GM18526 (cell line): ENCODE results near the gene DCUN1D2.

Experiments used
- POLR2A ChIP-seq: IDR thresholded peaks from 3 replicates; pipeline ENCODE4 v1.6.1; 2011; ENCODE audit not compliant: insufficient read length; ENCODE audit errors: extremely low read depth

The DCUN1D2 gene

GRCh38 chr13:113417836-113418721 lies 72.4 kb downstream of the DCUN1D2 start:
- TF ChIP-seq POLR2A: no peak

DNA sequence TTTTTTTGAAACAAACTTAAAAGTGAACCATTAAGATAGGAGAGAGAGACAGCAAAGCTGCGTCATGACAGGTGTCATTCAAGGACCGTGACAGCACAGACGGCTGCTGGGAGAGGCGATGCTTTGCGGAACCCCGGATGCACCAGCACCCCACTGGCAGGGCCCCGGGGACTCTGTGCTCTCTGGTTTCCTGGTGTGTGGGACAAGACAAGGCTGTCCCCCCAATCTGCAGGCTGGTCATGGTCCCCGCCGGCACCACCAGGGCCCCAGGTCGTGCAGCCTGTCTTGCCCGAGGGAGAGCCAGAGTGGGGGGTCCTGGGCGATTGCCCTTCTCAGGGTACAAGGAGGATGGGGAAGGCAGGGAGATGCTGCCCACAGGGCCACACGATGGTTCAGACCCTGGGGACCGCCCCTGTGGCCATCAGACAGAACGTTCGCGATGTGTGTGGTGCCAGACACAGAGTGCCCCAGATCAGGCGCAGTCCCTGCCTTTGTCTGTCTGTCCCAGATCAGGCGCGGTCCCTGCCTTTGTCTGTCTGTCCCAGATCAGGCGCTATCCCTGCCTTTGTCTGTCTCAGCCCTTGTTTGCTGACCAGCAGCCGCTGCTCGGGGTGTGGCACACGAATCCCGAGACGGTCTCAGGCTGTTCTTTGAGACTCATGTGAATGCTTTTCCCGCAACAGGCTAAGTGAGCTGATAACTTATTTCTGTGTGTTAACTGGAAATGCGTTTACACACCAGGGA lies 73.3 kb downstream of the DCUN1D2 start:
- TF ChIP-seq POLR2A: no peak

DNA sequence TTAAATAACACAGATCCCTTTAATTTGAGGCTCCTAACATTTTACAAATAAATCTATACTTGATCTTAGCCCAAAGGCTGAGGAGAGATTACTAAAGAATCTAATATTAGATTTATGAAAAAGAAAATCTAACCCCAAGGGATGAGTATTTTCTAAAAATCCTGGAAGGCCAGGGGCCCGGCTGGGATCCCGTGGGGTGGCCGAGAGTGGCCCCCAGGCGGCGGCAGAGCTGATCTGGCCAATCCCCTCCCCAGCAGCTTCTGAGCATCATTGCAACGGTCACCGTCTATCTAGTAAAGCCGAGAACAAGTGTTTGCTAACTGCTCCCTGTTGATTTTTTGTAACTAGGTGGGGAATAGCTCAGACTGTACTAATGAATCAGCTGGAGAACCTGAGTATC lies 74.7 kb downstream of the DCUN1D2 start:
- no peak for TF ChIP-seq POLR2A

DNA sequence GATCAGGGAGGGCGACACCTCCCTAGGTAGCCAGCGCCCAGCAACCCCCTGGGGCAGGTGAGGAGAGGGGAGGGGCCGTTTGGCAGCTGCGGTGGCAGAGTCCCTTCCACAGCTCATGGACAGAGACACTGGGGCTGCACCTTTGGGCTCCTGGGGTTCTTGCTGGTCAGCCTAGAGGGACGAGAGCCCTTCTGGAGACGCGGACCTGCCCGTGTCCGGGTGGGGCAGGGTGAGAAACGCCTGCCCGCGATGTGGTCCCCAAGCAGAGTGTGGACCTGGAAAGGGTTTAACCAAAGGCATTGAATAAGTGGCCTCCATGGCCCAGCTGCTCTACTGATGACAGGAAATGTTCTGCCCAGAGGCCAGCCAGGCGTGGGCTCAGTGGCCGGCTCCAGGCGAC lies 75.5 kb downstream of the DCUN1D2 start:
- TF ChIP-seq POLR2A: no peak

DNA sequence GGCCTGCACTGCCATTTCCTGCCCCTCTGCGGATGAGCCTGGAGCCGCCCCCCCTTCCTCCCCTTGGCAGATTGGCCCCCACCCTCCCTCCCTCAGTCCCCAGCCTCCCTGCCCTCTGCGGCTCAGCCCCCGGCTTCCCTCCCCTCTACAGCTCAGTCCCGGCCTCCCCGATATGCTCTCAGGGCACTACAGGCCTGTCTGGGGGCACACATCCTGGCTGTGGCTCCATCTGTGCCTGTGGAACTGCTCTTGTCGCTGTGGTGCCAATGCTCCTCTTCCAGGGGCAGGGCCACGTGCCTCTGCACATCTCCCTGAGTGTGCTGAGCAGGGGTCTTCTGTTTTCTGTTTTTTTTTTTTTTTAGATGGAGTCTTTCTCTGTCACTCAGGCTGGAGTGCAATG lies 76.2 kb downstream of the DCUN1D2 start:
- no peak for TF ChIP-seq POLR2A

DNA sequence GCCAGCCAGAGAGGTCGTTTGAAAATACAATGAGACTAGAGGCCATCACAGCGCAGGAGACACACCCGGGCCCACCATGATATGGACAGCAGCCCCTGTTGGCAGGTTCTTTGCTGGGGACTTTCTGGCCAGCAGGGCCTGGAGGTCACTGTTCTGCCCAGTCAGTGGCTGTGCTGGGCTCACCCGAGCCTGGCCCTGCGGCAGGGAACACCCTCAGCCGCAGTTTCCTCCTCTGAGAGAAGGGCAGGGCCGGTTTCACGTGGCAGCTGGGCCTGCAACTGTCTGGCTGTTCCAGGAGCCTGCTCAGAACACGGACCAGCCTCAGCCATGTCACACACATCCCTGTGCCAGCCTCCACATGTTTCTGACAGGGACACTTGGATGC lies 76.6 kb downstream of the DCUN1D2 start:
- no peak for TF ChIP-seq POLR2A

DNA sequence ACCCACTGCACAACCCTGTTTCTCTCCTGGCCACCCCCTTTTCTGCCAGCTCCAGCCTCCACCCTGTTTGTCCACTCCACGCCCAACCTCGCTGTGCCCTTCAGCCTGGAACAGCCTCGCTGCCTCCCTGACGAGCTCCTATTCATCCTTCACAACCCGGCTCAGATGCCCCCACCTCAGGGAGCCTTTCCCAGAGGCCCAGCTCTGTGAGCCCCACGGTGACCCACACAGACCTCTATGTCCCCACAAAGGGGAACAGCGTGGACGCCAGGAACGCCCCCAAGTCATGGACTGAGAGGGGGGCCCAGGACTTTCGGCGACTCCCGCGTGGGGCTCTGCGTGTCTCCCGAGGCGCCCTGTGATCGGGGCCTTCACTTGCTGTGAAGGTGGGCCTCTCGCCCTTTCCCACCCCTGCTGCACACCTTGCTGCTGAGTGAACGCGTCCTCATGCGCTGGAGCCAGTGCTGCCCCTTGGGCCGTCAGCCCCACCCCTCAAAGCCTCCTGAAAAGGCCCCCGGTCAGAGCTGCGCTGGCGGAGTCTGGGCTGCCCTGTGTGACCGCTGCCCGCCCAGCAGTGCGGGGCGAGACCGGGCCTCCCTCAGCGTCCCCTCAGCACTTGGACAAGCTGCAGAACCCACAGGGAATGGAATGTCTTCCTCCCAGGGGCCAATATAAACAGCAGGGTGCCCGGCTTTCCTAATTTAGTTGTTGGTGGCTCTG lies 77.2 kb downstream of the DCUN1D2 start:
- TF ChIP-seq POLR2A: no peak

DNA sequence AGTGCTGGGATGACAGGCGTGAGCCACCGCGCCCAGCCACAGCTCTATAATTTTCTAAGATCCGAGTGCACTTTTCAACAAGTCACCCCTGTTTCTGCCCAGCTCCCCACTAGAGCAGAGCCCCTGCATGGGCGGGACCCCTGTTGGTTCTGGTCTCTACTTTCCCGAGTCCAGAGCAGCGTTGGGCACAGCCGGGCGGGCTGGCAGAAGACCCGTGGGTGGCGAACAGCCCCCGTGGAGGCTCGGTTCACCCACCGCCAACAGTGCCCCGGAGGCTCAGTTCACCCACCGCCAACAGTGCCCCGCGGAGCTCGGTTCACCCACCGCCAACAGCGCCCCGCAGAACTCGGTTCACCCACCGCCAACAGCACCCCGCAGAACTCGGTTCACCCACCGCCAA lies 78.1 kb downstream of the DCUN1D2 start:
- TF ChIP-seq POLR2A: no peak

DNA sequence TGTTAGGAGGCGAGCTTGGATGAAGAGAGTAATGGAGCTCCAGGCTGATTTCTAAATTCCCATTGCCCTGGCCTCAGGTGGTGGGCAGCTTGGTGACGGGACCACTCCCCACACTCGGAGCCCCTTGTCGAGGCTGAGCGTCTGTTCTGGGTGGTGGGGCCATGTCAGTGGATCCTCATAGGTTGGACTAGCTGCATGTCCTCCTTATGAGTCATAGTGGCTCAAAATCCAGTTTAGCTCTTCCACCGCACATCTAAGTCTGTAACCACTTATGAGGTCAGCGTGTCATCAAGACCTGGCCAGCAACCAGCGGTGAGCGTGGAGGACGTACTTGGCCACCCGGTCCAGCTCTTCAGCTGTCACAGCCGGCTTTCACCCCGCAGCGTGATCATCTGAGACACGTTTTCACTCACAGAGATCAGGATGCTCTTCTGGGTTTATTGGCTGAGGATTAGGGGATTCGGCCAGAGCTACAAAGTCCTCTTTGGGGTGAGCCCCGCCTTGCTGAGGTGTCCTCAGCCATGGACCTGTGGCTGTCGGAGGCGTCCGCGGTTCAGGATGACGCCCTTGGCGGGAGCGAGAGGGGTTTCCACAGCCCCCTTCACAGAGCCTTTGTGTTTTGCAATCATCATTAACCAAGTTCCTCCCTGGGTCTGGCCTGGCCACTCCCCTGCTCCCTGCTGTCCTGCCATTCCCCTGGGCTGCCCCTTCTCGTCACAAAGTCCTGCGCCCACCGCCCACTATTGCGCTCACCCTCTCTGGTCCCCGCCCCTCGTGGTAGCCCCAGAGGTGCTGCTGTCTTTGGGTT lies 79.1 kb downstream of the DCUN1D2 start:
- TF ChIP-seq POLR2A: no peak

DNA sequence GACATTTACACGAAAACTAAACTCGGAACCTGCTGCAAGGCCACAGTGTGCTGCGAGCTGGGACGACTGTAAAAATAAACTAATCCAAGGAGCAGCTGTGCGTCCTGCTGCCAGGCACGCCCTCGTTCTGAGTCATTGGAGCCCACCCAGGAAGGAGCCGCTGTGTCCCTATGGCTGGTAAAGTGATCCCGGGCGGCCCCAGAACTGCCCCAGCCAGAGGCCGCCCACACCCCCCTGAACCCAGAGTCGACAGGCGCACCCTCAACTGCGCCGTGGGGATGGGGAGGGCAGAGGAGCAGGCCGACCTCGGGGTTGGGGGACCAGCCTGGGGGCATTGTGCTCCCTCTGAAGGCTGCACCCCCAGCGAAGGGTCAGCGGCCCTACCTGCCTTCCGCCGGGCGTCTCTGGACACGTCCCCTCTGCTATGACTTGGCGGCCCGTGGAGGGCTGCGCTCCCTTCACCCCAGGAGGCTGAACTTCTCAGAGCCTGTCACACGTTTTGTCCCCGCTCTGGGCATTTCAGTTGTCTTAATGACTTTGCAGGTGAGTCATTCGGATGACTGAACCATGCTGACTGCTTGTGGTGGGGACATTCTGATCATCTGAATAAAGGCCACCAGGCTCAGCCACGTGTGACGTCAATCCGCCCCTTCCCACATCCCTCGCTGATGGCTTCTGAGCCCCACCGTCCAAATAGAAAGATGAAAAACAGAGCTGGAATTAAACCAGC lies 79.9 kb downstream of the DCUN1D2 start:
- TF ChIP-seq POLR2A: no peak

- no peak for TF ChIP-seq POLR2A
Observed at GRCh38 chr13:113408562-113408961, 81.9 kb downstream of the DCUN1D2 start.

DNA sequence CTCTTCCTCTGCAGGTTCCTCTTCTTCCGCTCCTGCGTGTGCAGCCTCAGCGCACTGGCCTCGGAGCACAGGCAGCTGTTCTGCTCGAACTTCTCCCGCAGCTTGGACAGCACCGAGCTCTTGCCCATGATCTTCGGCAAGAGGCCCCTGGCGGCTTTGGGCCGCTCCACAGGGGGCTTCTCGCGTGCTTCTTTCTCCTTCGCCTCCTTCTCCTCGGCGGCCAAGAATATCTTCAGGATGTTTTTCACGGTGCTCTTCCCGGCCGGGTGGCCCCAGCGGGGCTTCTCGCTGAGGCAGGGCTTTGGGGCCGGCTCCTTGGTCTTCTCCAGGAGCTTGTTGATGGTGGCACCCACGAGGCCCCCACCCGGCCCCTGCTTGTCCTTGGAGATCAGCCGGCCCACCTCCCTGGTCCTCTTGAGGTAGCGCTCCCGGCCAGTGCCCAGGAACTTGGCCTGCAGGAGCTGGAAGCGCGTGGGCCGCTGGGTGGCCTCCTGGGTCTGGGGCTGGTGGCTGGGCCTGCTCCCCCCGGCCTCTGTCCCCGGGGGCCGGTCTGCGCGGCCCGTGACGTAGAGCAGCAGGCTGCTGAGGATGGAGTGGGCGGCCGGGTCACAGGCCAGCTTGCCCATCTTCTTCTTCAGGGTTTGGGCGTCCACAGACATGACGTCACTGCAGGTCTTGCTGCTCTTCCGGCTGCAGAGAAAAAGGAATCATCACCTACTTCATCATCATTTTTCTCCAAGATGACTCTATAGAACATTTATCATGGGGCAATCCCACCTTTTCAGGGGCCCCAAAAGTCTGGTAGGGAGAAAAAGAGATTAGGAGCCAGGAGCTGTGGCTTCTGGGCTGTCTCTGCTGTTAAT lies 82.7 kb downstream of the DCUN1D2 start:
- no peak for TF ChIP-seq POLR2A

DNA sequence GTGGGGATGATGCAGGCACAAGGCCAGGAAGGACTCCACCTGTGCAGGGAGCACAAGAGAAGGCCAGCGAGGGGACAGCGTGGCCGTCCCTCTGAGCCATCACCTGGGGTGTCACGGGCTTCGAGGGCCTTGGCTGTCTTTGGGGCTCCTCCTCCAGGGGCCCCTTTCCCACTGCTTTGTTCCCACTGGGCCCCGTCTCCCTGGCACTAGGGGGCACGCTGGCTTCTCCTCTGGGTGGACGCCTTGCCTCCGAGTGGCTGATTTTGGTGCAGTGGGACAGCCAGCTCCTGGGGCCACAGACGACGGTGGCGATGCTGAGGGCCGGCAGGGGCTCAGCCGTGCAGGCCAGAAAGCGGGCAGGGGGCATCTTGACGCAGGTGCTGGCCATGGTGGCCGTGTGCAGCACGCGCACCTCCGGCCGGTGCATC lies 83.4 kb downstream of the DCUN1D2 start:
- no peak for TF ChIP-seq POLR2A
